HEK293T (cell line): ENCODE measurements around the gene FAU.

ENCODE experiments used
- CTCF ChIA-PET: fragments of 350-600 bp; formaldehyde crosslinking; extraction: SDS; loops from one replicate; lab custom pipeline; 2021; ENCODE audit warnings: antibody characterized with exemption, inconsistent platforms; lab: Yijun Ruan, JAX
- POLR2A ChIA-PET: fragments of 350-600 bp; formaldehyde crosslinking; extraction: SDS; loops from one replicate; lab custom pipeline; 2020; ENCODE audit warnings: antibody characterized with exemption, inconsistent platforms; lab: Yijun Ruan, JAX
- DNase-seq: peaks from one replicate; pipeline ENCODE4 v3.0.0; 2012; ENCODE audit warnings: mixed read lengths; ENCODE audit errors: extremely low spot score
- ARNT ChIP-seq: fragments of 450-650 bp; IDR thresholded peaks from 2 replicates; pipeline ENCODE4 v1.6.1; 2017; ENCODE audit warnings: mild to moderate bottlenecking
- BHLHE40 ChIP-seq: fragments of 450-650 bp; IDR thresholded peaks from 2 replicates; pipeline ENCODE4 v1.6.1; 2016; ENCODE audit warnings: mild to moderate bottlenecking, moderate library complexity, borderline replicate concordance
- CTBP1 ChIP-seq: fragments of 450-650 bp; IDR thresholded peaks from 2 replicates; pipeline ENCODE4 v1.6.1; 2016; ENCODE audit warnings: borderline replicate concordance
- ELF4 ChIP-seq: fragments of 450-650 bp; IDR thresholded peaks from 2 replicates; pipeline ENCODE4 v1.6.1; 2017; ENCODE audit warnings: antibody characterized with exemption
- FOXA1 ChIP-seq: fragments of 450-650 bp; IDR thresholded peaks from 2 replicates; pipeline ENCODE4 v1.6.1; 2016; ENCODE audit warnings: mild to moderate bottlenecking
- FOXK2 ChIP-seq: fragments of 450-650 bp; IDR thresholded peaks from 2 replicates; pipeline ENCODE4 v1.6.1; 2016; ENCODE audit warnings: mild to moderate bottlenecking
- FOXM1 ChIP-seq: fragments of 450-650 bp; IDR thresholded peaks from 2 replicates; pipeline ENCODE4 v1.6.1; 2017; ENCODE audit warnings: mild to moderate bottlenecking, borderline replicate concordance
- HDGF ChIP-seq: fragments of 450-650 bp; IDR thresholded peaks from 2 replicates; pipeline ENCODE4 v1.6.1; 2017; ENCODE audit warnings: antibody characterized with exemption, borderline replicate concordance
- L3MBTL2 ChIP-seq: fragments of 450-650 bp; conservative IDR thresholded peaks from 2 replicates; pipeline ENCODE4 v1.6.1; 2016; ENCODE audit warnings: mild to moderate bottlenecking
- LEF1 ChIP-seq: fragments of 450-650 bp; IDR thresholded peaks from 2 replicates; pipeline ENCODE4 v1.6.1; 2017; ENCODE audit warnings: mild to moderate bottlenecking, borderline replicate concordance
- NFRKB ChIP-seq: fragments of 450-650 bp; IDR thresholded peaks from 2 replicates; pipeline ENCODE4 v1.6.1; 2016; ENCODE audit warnings: mild to moderate bottlenecking, moderate library complexity
- PKNOX1 ChIP-seq: fragments of 450-650 bp; IDR thresholded peaks from 2 replicates; pipeline ENCODE4 v1.6.1; 2016
- SP1 ChIP-seq: fragments of 450-650 bp; IDR thresholded peaks from 2 replicates; pipeline ENCODE4 v1.6.1; 2017
- SUZ12 ChIP-seq: fragments of 450-650 bp; IDR thresholded peaks from 2 replicates; pipeline ENCODE4 v1.6.1; 2016; ENCODE audit warnings: mild to moderate bottlenecking
- TARDBP ChIP-seq: fragments of 450-650 bp; IDR thresholded peaks from 2 replicates; pipeline ENCODE4 v1.6.1; 2016
- ZNF384 ChIP-seq: fragments of 450-650 bp; IDR thresholded peaks from 2 replicates; pipeline ENCODE4 v1.6.1; 2016

Gene FAU

GRCh38 chr11:65121865-65122696 lies at the start of gene FAU, which contains the start of gene MRPL49:
TSS of gene FAU (minus strand) at chr11:65122134. CDS start at chr11:65121813, 321 bp downstream.
TSS of gene MRPL49 (plus strand) at chr11:65122321. CDS start at chr11:65122347, 26 bp downstream.
- ChIA-PET POLR2A (interaction anchor here (0.8 to 3.7 kb wide), 24 partner anchors 9 to 250 kb away, joined by 3 to 56 read pairs (median 4); partner anchors contain the start of genes ARL2, CAPN1, CDCA5 and DPF2), CTCF (interaction anchor here (0.7 kb wide), 1 partner anchor 62 kb away, joined by 3 read pairs; no protein-coding TSS in a partner anchor)
- peak; percentile 96 for DNase-seq
- TF ChIP-seq SUZ12 (no peak), PKNOX1 (peak; percentile 67), L3MBTL2 (no peak), SP1 (no peak), HDGF (0 out of 2 replicates have a peak, but pooled peaks have one; percentile 70), TARDBP (no peak), ELF4 (peak; percentile 55), FOXK2 (no peak)

GRCh38 chr11:65170058-65170534 lies 48.2 kb upstream of the FAU start, which contains the start of gene SPDYC:
TSS of gene SPDYC (plus strand) at chr11:65170233. CDS start at chr11:65171358, 1,125 bp downstream.
- no peak for TF ChIP-seq CTBP1
- peak; percentile 89 for TF ChIP-seq ELF4
- no peak for TF ChIP-seq NFRKB
- TF ChIP-seq LEF1 = no peak
- ChIA-PET POLR2A (interaction anchor here (0.7 to 1.5 kb wide), 4 partner anchors 10 to 92 kb away, joined by 3 to 4 read pairs (median 4); partner anchors contain the start of genes POLA2 and SYVN1), CTCF (no interaction called here)
- peak; percentile 96 for DNase-seq

GRCh38 chr11:65169164-65169641 lies 47.3 kb upstream of the FAU start:
- DNase-seq = no peak
- CTCF ChIA-PET = interaction anchor here (0.5 to 0.6 kb wide), 2 partner anchors 20 to 59 kb away, joined by 3 to 4 read pairs; no protein-coding TSS in a partner anchor
- POLR2A ChIA-PET = interaction anchor here (0.9 to 1.5 kb wide), 2 partner anchors 34 to 45 kb away, joined by 3 to 4 read pairs; no protein-coding TSS in a partner anchor
- TF ChIP-seq HDGF = no peak
- TF ChIP-seq L3MBTL2 = no peak
- TF ChIP-seq ARNT = no peak
- no peak for TF ChIP-seq CTBP1

GRCh38 chr11:65167656-65168055 lies 45.7 kb upstream of the FAU start:
- ChIA-PET CTCF (no interaction called here), POLR2A (no interaction called here)
- DNase-seq = no peak
- TF ChIP-seq BHLHE40 (no peak), PKNOX1 (no peak), TARDBP (no peak), FOXA1 (no peak), ARNT (no peak), FOXK2 (no peak), ZNF384 (no peak), L3MBTL2 (no peak), HDGF (no peak), NFRKB (no peak), SP1 (no peak)

- ChIA-PET CTCF (no interaction called here), POLR2A (no interaction called here)
- TF ChIP-seq FOXA1 (no peak), L3MBTL2 (no peak), HDGF (no peak), FOXM1 (no peak), CTBP1 (no peak), FOXK2 (no peak), BHLHE40 (no peak), NFRKB (no peak)
- no peak for DNase-seq
These were observed 45.0 kb upstream of the FAU start for GRCh38 chr11:65166893-65167292.

GRCh38 chr11:65165410-65166317 lies 43.7 kb upstream of the FAU start:
- CTCF ChIA-PET = no interaction called here
- peak; percentile 34; the same call in 1 of the 2 replicates for TF ChIP-seq L3MBTL2
- no peak for TF ChIP-seq SP1
- DNase-seq = no peak

More at GRCh38 chr11:65165410-65166317, 43.7 kb upstream of the FAU start:
- POLR2A ChIA-PET = no interaction called here
